GM10266 (cell line): ENCODE data around the gene ANGPTL2.

Experiments used
- DNase-seq: peaks from one replicate; pipeline ENCODE4 v3.0.0; 2012; ENCODE audit errors: extremely low spot score
- TF ChIP-seq, protein P1 (sequence below): IDR thresholded peaks from 2 replicates; pipeline ENCODE4 v1.5.1; 2012; ENCODE audit warnings: mild to moderate bottlenecking, low read depth; ENCODE audit not compliant: control insufficient read depth, insufficient read depth; ENCODE audit errors: missing control alignments

The ANGPTL2 gene

DNA sequence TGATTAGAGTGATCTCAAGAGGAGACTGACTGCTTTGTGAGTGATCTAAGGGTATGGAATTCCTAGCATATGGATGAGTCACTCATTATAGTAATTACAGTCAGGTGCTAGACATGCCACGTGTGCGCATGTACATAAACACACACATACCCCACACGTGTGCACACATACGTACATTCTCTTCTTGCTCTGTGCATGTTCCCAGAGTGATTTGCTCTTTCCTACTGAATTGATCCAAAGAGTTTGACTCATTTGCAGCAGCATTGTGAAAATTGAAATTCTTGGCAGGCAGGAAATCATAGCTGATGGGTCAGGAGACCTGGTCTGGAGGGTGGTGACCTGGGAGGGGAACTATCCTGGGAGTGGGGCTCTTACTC lies 63.8 kb downstream of the ANGPTL2 start:
- TF ChIP-seq, protein P1, sequence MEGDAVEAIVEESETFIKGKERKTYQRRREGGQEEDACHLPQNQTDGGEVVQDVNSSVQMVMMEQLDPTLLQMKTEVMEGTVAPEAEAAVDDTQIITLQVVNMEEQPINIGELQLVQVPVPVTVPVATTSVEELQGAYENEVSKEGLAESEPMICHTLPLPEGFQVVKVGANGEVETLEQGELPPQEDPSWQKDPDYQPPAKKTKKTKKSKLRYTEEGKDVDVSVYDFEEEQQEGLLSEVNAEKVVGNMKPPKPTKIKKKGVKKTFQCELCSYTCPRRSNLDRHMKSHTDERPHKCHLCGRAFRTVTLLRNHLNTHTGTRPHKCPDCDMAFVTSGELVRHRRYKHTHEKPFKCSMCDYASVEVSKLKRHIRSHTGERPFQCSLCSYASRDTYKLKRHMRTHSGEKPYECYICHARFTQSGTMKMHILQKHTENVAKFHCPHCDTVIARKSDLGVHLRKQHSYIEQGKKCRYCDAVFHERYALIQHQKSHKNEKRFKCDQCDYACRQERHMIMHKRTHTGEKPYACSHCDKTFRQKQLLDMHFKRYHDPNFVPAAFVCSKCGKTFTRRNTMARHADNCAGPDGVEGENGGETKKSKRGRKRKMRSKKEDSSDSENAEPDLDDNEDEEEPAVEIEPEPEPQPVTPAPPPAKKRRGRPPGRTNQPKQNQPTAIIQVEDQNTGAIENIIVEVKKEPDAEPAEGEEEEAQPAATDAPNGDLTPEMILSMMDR: no peak
- DNase-seq: no peak

DNA sequence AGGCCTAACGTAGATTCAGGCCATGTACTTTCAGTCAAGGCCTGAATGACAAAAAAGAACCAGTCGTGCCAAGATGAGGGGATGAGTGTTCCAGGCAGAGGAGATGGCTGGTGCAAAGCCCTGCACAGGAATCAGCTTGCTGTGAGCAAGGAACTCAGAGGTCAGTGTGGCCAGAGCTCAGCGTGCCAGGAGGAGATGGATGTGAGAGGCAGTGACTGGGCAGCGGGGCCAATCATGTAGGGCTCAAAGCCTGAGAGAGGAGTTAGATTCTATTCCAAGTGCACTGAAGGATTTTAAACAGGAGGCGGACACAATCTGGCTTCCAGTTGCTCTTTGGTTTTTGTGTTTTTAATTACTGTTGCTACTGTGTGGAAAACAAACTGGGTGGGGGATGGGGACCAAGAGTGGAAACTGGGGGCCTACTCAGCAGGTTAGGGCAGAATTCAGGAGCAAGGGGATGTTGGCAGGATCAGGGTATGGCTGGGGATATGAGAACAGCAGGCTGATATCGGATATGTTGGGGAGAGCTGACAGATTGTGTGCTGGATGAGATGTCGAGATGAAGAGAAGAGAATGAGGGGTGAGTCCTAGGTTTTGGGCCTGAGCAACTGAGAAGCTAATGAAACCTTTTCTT lies 64.3 kb downstream of the ANGPTL2 start:
- no peak for DNase-seq
- TF ChIP-seq, protein P1: no peak

DNA sequence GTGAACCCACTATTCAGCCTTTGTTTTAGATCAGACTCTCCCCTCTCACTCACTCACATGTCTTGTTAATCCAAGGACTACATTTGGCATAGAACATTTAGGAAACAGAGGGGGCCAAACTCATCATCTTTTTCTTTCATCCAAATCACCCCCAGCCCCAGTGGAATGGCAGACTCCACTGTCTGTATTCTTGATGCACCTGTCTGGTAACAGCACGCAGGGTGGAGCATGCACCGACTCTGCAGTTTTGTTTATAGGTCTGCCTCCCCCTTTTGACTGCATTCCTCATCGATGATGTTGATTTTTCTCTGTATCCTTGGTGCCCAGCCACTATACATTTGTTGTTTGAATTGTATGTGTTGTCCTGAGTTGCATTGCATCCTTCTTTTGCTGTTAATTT lies 66.0 kb downstream of the ANGPTL2 start:
- no peak for DNase-seq
- TF ChIP-seq, protein P1: no peak

DNA sequence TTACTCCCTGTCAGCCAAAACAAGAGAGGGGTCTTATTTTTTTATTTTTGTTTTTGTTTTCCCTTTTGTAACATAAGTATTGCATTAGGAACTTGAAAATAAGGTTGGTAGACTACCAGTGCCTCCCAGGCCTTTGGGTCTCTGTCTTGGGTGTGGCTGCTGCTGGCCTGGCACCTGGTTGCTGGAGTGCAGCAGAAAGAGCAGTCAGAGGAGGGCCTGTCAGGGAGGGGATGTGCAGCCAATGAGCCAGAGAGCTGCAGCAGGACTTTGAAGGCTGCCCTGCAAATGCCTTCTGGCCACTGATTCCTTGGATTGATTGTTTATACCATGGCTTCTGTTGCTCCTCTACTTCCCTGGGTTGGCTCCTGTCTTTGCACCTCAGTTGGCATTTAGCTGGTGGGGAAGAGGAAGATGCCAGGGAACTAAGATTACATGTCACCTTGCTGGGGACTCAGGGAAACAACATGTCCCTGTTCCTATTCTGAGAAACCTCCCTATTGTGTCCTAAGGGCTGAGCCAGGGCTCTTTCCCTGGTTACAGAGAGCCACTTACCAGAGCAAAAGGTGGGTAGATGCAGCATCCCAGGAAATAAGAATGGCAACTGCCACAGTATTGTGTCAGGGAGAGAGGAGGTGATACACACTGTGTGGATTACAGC lies 66.6 kb downstream of the ANGPTL2 start:
- no peak for DNase-seq
- TF ChIP-seq, protein P1: no peak

DNA sequence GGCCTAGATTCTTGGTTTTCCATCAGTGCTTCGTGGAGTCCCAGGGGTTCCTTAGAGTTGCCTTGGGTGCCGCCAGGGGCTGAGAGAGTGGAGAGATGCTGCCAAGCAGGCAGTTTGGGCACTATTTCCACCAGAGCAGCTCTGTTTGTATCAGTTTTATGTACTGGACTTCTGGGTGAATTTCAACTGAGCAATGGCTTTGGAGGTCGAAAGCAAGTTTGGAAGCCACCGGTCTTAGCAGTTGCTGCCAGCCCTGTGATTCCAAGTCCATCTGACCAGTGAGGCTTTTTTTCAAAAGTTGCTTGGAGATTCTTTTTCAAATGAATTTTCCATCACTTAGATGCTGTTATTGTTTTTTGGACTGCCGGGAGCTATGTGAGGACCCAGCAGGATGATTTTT lies 68.5 kb downstream of the ANGPTL2 start:
- no peak for DNase-seq
- TF ChIP-seq, protein P1: no peak

DNA sequence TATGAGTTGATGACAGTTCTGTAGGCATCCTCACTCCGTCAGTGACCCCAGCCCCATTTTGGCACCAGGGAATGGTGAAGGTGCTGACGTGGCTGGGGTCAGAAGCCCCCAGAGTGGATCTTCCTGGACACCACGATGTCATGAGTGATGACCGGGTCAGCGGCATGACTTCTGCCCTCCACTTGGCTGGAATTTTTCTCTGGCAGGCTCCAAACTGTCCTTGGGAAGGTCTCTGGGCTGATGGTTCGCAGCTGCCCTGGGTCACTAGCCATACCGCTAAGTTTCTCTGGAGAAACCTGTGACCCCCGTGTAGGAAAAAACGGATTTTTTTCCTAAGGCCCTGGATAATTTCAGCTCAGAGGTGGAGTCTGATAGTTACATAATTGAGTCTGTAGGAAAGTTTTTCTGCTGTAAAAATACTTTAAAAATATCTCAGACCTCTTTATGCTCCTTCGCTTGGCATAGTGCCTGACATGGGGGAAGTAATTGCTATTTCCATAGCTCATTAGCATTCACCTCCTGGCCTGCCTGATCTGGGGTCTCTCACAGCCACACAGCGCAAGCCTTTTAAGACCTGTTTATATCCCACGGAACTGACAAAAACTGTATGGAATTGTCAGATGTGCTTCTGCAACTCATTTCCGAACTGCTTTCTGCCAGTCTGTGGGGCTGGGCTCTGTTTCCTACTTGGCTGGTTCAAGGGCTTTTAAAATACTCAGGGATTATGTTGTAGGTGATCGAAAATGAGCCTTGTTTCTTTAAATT lies 69.2 kb downstream of the ANGPTL2 start:
- no peak for DNase-seq
- TF ChIP-seq, protein P1: no peak
